ENCODE results near the gene TAL2. TPM values are rescaled to one million over a fixed set of nuclear protein-coding genes. Genes with fewer than 3 reads are reported as not detected.

Gene TAL2
- total and polyA plus RNA-seq, 4 donors, result 0.17 TPM; not detected in 3

DNA sequence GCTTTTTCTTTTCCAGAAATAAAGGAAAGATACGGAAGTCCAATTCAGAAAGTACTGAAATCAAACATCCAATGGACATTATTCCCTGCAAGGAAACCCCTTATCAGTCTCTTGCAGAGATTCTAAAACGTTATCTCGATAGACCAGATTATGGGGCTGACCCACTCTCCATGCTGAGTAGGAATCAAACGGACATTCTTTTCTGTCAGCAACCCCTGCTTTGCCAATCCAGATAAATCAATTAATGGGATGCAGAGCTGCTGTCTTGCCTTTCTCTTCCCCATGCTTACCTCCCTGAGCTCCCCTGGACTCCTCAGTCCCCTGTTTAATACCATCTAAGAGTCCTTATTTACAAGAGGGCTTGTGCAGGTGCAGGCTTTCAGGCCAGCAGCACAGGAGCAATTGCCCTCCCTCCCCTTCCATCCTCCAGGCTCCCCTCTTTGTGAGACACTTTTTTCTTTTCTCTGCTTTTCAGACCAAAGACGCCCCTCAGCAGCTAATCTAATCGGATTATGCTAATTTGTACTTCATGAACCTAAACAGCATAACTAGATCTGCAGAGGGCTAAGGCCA, 14.2 kb downstream of the TAL2 start:
- 64 to 85% methylated on average over 6 of the region's 6 CpGs for WGBS, 2 donors
- Histone ChIP-seq H3K9ac (ENCODE audit: insufficient read depth in 1 of 2, low read length in 2 of 2) (no peak overlapping the region), H3K4me3 (no peak overlapping the region), H3K4me1 (ENCODE audit: control insufficient read depth in 5 of 5, insufficient read depth in 5 of 5, low read length in 5 of 5) (no peaks in the 10 kb centered on the region), H3K27me3 (ENCODE audit: control insufficient read depth in 3 of 3, insufficient read depth in 3 of 3, low read length in 2 of 3) (no peaks in the 10 kb centered on the region), H3K27ac (ENCODE audit: low read depth in 1 of 2, low read length in 1 of 2) (no peak overlapping the region), H3K36me3 (ENCODE audit: control insufficient read depth in 4 of 4, insufficient read depth in 4 of 4, low read length in 4 of 4) (no peaks in the 10 kb centered on the region), H3K9me3 (ENCODE audit: control insufficient read depth in 4 of 4, insufficient read depth in 3 of 4, low read length in 3 of 4) (no peaks in the 10 kb centered on the region)
- TF ChIP-seq, protein P1, sequence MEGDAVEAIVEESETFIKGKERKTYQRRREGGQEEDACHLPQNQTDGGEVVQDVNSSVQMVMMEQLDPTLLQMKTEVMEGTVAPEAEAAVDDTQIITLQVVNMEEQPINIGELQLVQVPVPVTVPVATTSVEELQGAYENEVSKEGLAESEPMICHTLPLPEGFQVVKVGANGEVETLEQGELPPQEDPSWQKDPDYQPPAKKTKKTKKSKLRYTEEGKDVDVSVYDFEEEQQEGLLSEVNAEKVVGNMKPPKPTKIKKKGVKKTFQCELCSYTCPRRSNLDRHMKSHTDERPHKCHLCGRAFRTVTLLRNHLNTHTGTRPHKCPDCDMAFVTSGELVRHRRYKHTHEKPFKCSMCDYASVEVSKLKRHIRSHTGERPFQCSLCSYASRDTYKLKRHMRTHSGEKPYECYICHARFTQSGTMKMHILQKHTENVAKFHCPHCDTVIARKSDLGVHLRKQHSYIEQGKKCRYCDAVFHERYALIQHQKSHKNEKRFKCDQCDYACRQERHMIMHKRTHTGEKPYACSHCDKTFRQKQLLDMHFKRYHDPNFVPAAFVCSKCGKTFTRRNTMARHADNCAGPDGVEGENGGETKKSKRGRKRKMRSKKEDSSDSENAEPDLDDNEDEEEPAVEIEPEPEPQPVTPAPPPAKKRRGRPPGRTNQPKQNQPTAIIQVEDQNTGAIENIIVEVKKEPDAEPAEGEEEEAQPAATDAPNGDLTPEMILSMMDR (IDR thresholded peaks at IDR 0.05; ENCODE audit: control extremely low read depth, extremely low read depth), result no peak
- no peak for ATAC-seq (ENCODE audit: insufficient read depth, low FRiP score)
- DNase-seq, result no peak

DNA sequence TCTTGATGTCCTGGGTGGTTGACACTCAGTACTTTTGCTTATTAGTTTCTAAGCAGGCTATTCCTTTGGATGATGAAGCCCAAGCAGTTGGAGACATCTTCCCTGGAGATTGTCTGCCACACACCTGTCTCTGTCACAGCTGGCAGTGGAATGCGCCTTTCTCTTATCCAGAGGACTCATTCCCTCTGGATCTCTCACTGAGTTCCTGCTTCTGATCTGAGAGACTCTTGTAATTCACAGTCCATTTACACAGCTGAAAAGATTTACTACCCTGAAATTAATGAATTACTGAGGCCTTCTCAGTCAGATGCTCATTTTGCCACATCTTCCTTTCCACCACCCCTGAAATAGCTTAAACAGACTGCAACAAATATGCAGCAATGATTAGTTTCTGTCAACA, 15.9 kb downstream of the TAL2 start:
- Histone ChIP-seq H3K4me1 (ENCODE audit: control insufficient read depth in 5 of 5, insufficient read depth in 5 of 5, low read length in 5 of 5) (no peaks in the 10 kb centered on the region), H3K36me3 (ENCODE audit: control insufficient read depth in 4 of 4, insufficient read depth in 4 of 4, low read length in 4 of 4) (no peaks in the 10 kb centered on the region), H3K9me3 (ENCODE audit: control insufficient read depth in 4 of 4, insufficient read depth in 3 of 4, low read length in 3 of 4) (no peaks in the 10 kb centered on the region), H3K27ac (ENCODE audit: low read depth in 1 of 2, low read length in 1 of 2) (no peak overlapping the region), H3K9ac (ENCODE audit: insufficient read depth in 1 of 2, low read length in 2 of 2) (no peak overlapping the region), H3K27me3 (ENCODE audit: control insufficient read depth in 3 of 3, insufficient read depth in 3 of 3, low read length in 2 of 3) (no peaks in the 10 kb centered on the region), H3K4me3 (no peak overlapping the region)
- no peak for DNase-seq
- TF ChIP-seq, protein P1 (IDR thresholded peaks at IDR 0.05; ENCODE audit: control extremely low read depth, extremely low read depth), result no peak
- no peak for ATAC-seq (ENCODE audit: insufficient read depth, low FRiP score)
- WGBS, 2 donors, result 96 to 100% methylated on average over 1 of the region's 1 CpG

DNA sequence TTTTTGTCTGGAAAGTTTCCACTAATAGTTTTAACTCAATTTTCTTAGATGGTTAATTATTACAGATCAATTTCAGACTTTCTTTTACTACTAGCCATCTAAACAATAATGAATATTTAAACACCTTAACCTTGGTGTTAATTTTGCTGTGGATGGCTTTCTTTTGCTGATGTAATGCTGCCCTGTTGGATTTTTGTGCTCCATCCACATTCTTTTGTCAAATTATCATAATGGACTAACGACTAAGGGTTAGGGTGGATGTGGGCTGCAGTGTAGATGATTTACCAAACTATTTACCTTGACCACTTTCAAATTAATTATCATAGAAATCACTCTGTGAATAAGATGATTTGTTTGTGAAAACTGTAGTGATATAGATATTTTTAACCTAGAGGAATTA, 16.5 kb downstream of the TAL2 start:
- Histone ChIP-seq H3K27me3 (ENCODE audit: control insufficient read depth in 3 of 3, insufficient read depth in 3 of 3, low read length in 2 of 3) (no peaks in the 10 kb centered on the region), H3K9ac (ENCODE audit: insufficient read depth in 1 of 2, low read length in 2 of 2) (no peak overlapping the region), H3K4me1 (ENCODE audit: control insufficient read depth in 5 of 5, insufficient read depth in 5 of 5, low read length in 5 of 5) (no peaks in the 10 kb centered on the region), H3K9me3 (ENCODE audit: control insufficient read depth in 4 of 4, insufficient read depth in 3 of 4, low read length in 3 of 4) (no peaks in the 10 kb centered on the region), H3K36me3 (ENCODE audit: control insufficient read depth in 4 of 4, insufficient read depth in 4 of 4, low read length in 4 of 4) (no peaks in the 10 kb centered on the region), H3K4me3 (no peak overlapping the region), H3K27ac (ENCODE audit: low read depth in 1 of 2, low read length in 1 of 2) (no peak overlapping the region)
- WGBS, 2 donors, result 55 to 90% methylated on average over 1 of the region's 1 CpG
- TF ChIP-seq, protein P1 (IDR thresholded peaks at IDR 0.05; ENCODE audit: control extremely low read depth, extremely low read depth), result no peak
- DNase-seq (no peak), ATAC-seq (ENCODE audit: insufficient read depth, low FRiP score) (no peak)

Measured in lung (tissue), 12 donors.